H1 (cell line): Measurements from ENCODE around the gene C6orf52. TPM values are rescaled to one million over a fixed set of nuclear protein-coding genes. Genes with fewer than 3 reads are reported as not detected.

Experiments used
- CTCF ChIA-PET: fragments of 300-600 bp; sonication (Branson Sonifier 250); formaldehyde crosslinking; loops from one replicate; lab custom pipeline; 2021; ENCODE audit not compliant: partially characterized antibody; lab: Charles Lee
- POLR2A ChIA-PET: fragments of 300-600 bp; sonication (Branson Sonifier 250); formaldehyde crosslinking; loops from one replicate; lab custom pipeline; 2021; ENCODE audit warnings: inconsistent platforms; ENCODE audit not compliant: partially characterized antibody; lab: Charles Lee
- DNase-seq, 2 experiments: peaks; one replicate each; pipeline versions ENCODE4 v3.0.0 to v3.0.0-alpha.2; 2010 to 2022; ENCODE audit warnings: low spot score in 2 of 2, low read depth in 1 of 2, mixed read lengths in 1 of 2
- FAIRE-seq: peaks from 2 replicates; lab custom pipeline; 2011; peaks lifted over from hg19 to GRCh38; lab: Jason Lieb, UNC
- H2AFZ ChIP-seq: 2 replicates; pipeline ENCODE4 v1.8.1; 2012; ENCODE audit warnings: low read length, inconsistent platforms
- H2AK5ac ChIP-seq: 2 replicates; pipeline ENCODE4 v1.6.1; 2013; ENCODE audit warnings: low read depth, low read length
- H2BK120ac ChIP-seq: replicated peaks from 2 replicates; pipeline ENCODE3; 2013; ENCODE audit warnings: low read depth, low read length, inconsistent platforms
- H2BK12ac ChIP-seq: 2 replicates; pipeline ENCODE4 v1.6.1; 2013; ENCODE audit warnings: low read depth, low read length
- H2BK15ac ChIP-seq: 2 replicates; pipeline ENCODE4 v1.6.1; 2013; ENCODE audit warnings: low read length
- H2BK20ac ChIP-seq: 2 replicates; pipeline ENCODE4 v1.6.1; 2013; ENCODE audit warnings: low read length
- H2BK5ac ChIP-seq: 2 replicates; pipeline ENCODE4 v1.6.1; 2013; ENCODE audit warnings: low read depth, low read length
- H3K14ac ChIP-seq: 2 replicates; pipeline ENCODE4 v1.6.1; 2013; ENCODE audit warnings: inconsistent platforms; ENCODE audit not compliant: insufficient read length
- H3K18ac ChIP-seq: 2 replicates; pipeline ENCODE4 v1.6.1; 2013; ENCODE audit warnings: low read length; ENCODE audit errors: extremely low read depth
- H3K23ac ChIP-seq: 2 replicates; pipeline ENCODE4 v1.6.1; 2013; ENCODE audit warnings: inconsistent platforms; ENCODE audit not compliant: insufficient read length
- H3K23me2 ChIP-seq: 2 replicates; pipeline ENCODE4 v1.6.1; 2013; ENCODE audit warnings: low read depth, low read length
- H3K27ac ChIP-seq: 2 replicates; pipeline ENCODE4 v1.6.1; 2011; ENCODE audit warnings: low read depth, low read length, inconsistent platforms
- H3K27me3 ChIP-seq, 4 experiments: replicated peaks in 1 of 4; 1 replicate in 1 of 4; 2 replicates in 3 of 4; pipeline versions ENCODE4 v1.6.1 to v1.8.1; 2011 to 2013; ENCODE audit warnings: low read length in 3 of 4, mild to moderate bottlenecking in 3 of 4, inconsistent platforms in 2 of 4, mixed read lengths in 2 of 4, moderate library complexity in 1 of 4; ENCODE audit not compliant: control insufficient read depth in 3 of 4, insufficient read depth in 3 of 4; ENCODE audit errors: extremely low read depth in 1 of 4
- H3K36me3 ChIP-seq, 4 experiments: 2 replicates each; pipeline versions ENCODE4 v1.6.1 to v1.8.1; 2011 to 2013; ENCODE audit warnings: mild to moderate bottlenecking in 4 of 4, low read length in 3 of 4, moderate library complexity in 2 of 4, control low read depth in 1 of 4, inconsistent platforms in 1 of 4; ENCODE audit not compliant: insufficient read depth in 4 of 4, control insufficient read depth in 2 of 4
- H3K4ac ChIP-seq: replicated peaks from 2 replicates; pipeline ENCODE3; 2013; ENCODE audit warnings: low read length, low read depth, mixed read lengths, inconsistent platforms; ENCODE audit not compliant: insufficient read length
- H3K4me1 ChIP-seq, 4 experiments: replicated peaks in 1 of 4; 1 replicate in 1 of 4; 2 replicates in 3 of 4; pipeline versions ENCODE4 v1.6.1 to v1.8.1; 2011 to 2013; ENCODE audit warnings: low read length in 3 of 4, inconsistent platforms in 2 of 4, mixed read lengths in 1 of 4; ENCODE audit not compliant: insufficient read depth in 4 of 4, control insufficient read depth in 3 of 4
- H3K4me2 ChIP-seq, 2 experiments: 2 replicates each; pipeline versions ENCODE4 v1.6.1 to v1.8.1; 2011 to 2013; ENCODE audit warnings: low read depth in 2 of 2, low read length in 2 of 2, control low read depth in 1 of 2, inconsistent platforms in 1 of 2, mild to moderate bottlenecking in 1 of 2; ENCODE audit not compliant: insufficient read depth in 1 of 2
- H3K4me3 ChIP-seq, 4 experiments: fragments of 200-600, 300-600 bp in 1 of 4; sonication (generic), shearing (Covaris generic), sonication (Bioruptor Twin) in 1 of 4; 2 replicates each; pipeline versions ENCODE4 v1.5.1 to v1.8.1; 2011 to 2016; ENCODE audit warnings: low read length in 4 of 4, low read depth in 3 of 4, control low read depth in 2 of 4, inconsistent platforms in 2 of 4, mild to moderate bottlenecking in 2 of 4, mixed read lengths in 1 of 4, moderate library complexity in 1 of 4; ENCODE audit not compliant: insufficient read depth in 2 of 4; ENCODE audit errors: extremely low read depth in 1 of 4
- H3K56ac ChIP-seq: replicated peaks from 2 replicates; pipeline ENCODE3; 2013; ENCODE audit warnings: low read depth, mild to moderate bottlenecking, mixed read lengths, low read length, inconsistent platforms; ENCODE audit not compliant: insufficient read length
- H3K79me1 ChIP-seq: 2 replicates; pipeline ENCODE4 v1.6.1; 2013; ENCODE audit warnings: low read depth, low read length, control low read depth
- H3K79me2 ChIP-seq, 2 experiments: 2 replicates each; pipeline versions ENCODE4 v1.6.1 to v1.8.1; 2012 to 2013; ENCODE audit warnings: low read length in 2 of 2, mild to moderate bottlenecking in 2 of 2, inconsistent platforms in 1 of 2; ENCODE audit not compliant: insufficient read depth in 2 of 2, control insufficient read depth in 1 of 2
- H3K9ac ChIP-seq, 4 experiments: replicated peaks in 1 of 4; 1 replicate in 1 of 4; 2 replicates in 3 of 4; pipeline versions ENCODE4 v1.6.1 to v1.8.1; 2011 to 2013; ENCODE audit warnings: low read depth in 3 of 4, low read length in 3 of 4, control low read depth in 2 of 4, mild to moderate bottlenecking in 2 of 4, moderate library complexity in 2 of 4, inconsistent platforms in 1 of 4; ENCODE audit errors: extremely low read depth in 1 of 4
- H3K9me3 ChIP-seq, 2 experiments: 2 replicates each; pipeline versions ENCODE4 v1.6.1 to v1.8.1; 2012 to 2013; ENCODE audit warnings: mild to moderate bottlenecking in 2 of 2, moderate library complexity in 2 of 2, control low read depth in 1 of 2, inconsistent platforms in 1 of 2, low read depth in 1 of 2, low read length in 1 of 2, mixed read lengths in 1 of 2; ENCODE audit not compliant: insufficient read depth in 2 of 2
- H4K20me1 ChIP-seq, 2 experiments: replicated peaks in 1 of 2; 2 replicates each; pipeline versions ENCODE3 to v1.8.1; 2011 to 2013; ENCODE audit warnings: inconsistent platforms in 2 of 2, low read length in 2 of 2, mild to moderate bottlenecking in 1 of 2; ENCODE audit not compliant: insufficient read depth in 2 of 2, control insufficient read depth in 1 of 2
- H4K5ac ChIP-seq: 2 replicates; pipeline ENCODE4 v1.6.1; 2013; ENCODE audit warnings: low read length, low read depth, mixed read lengths, inconsistent platforms; ENCODE audit not compliant: insufficient read length
- H4K8ac ChIP-seq: 2 replicates; pipeline ENCODE4 v1.8.0; 2013; ENCODE audit warnings: mild to moderate bottlenecking, moderate library complexity, low read length, inconsistent platforms; ENCODE audit not compliant: insufficient read depth; ENCODE audit errors: extremely low read depth
- H4K91ac ChIP-seq: replicated peaks from 2 replicates; pipeline ENCODE3; 2013; ENCODE audit warnings: low read length, mixed read lengths, inconsistent platforms; ENCODE audit not compliant: insufficient read length
- FOSL1 ChIP-seq: IDR thresholded peaks from 2 replicates; pipeline ENCODE4 v1.6.1; 2011; ENCODE audit warnings: mild to moderate bottlenecking, low read depth, low read length, moderate library complexity; ENCODE audit not compliant: insufficient read depth
- GABPA ChIP-seq: IDR thresholded peaks from 2 replicates; pipeline ENCODE4 v1.6.1; 2011; ENCODE audit warnings: mild to moderate bottlenecking, low read length, moderate library complexity, borderline replicate concordance; ENCODE audit not compliant: insufficient read depth
- PHF8 ChIP-seq: fragments of 200-600 bp; sonication (generic); conservative IDR thresholded peaks from 2 replicates; pipeline ENCODE4 v1.7.1; 2012; ENCODE audit warnings: low read depth, mild to moderate bottlenecking, inconsistent platforms, low read length, moderate library complexity
- POLR2AphosphoS5 ChIP-seq: IDR thresholded peaks from 2 replicates; pipeline ENCODE4 v1.6.1; 2011; ENCODE audit warnings: low read depth, low read length
- RFX5 ChIP-seq: IDR thresholded peaks from 2 replicates; pipeline ENCODE4 v1.6.1; 2011; ENCODE audit warnings: low read depth, low read length, improper control_type of control experiment, borderline replicate concordance
- TBP ChIP-seq: IDR thresholded peaks from 2 replicates; pipeline ENCODE4 v1.6.1; 2011; ENCODE audit warnings: low read depth, low read length, improper control_type of control experiment
- WGBS, 2 experiments: shearing (Covaris generic) in 1 of 2; methylation state at CpG; one replicate each; pipeline versions ENCODE4 v1.1.6 to v1.1.7; 2013 to 2015; ENCODE audit warnings: low lambda C conversion rate in 2 of 2, mixed read lengths in 2 of 2, inconsistent platforms in 1 of 2, low coverage in 1 of 2, missing lambda C conversion rate in 1 of 2; ENCODE audit not compliant: insufficient replicate concordance in 2 of 2, insufficient coverage in 1 of 2, insufficient read length in 1 of 2; ENCODE audit errors: extremely low coverage in 1 of 2, missing lambda C conversion rate in 1 of 2; 5-methylcytosine and 5-hydroxymethylcytosine counted together
- polyA plus RNA-seq, 7 experiments: library from polyadenylated mRNA; depleted of rRNA in 3 of 7; stranded (reverse) in 5 of 7; unstranded in 2 of 7; fragments of >200 nt in 5 of 7; fragments of 200-250 nt in 2 of 7; gene quantifications; 1 replicate in 5 of 7; 2 replicates in 1 of 7; 4 replicates in 1 of 7; pipeline versions ENCODE4 v1.2.1 to v1.2.3, GENCODE V29; 2011 to 2013; ENCODE audit warnings: missing spikeins in 2 of 7, mixed read lengths in 2 of 7
- total RNA-seq: library from RNA; stranded (reverse); fragmentation: NEBNext Ultra II Directional; extraction: Animal tissue kit (Norgen Biotek cat#: 25700); gene quantifications from 2 replicates; pipeline ENCODE4 v1.2.1, GENCODE V29; 2021

Gene C6orf52
- total and polyA plus RNA-seq, 2 of the 8 experiments (the other 6 are each of a cell fraction or from before 2014, with no cell fraction given), result 1.5 to 3.1 TPM

DNA sequence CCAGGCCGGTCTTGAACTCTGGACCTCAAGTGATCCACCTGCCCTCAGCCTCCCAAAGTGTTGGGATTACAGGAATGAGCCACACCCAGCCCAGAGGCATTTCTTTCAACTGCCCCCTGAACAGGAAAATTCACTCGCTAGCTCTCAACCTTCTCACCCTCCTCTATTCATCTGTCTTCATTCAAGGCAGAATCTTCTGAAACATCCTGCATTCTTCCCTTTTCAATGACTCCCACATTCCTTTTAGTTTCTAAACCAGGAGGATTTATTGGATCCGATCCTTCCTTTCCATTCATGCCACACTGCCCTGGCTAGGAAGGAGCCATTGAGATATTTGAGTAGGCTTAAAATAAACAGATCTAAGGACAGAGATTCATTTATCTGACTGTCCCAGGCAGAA is 52.9 kb downstream of the C6orf52 start:
- H4K8ac ChIP-seq, result no peak overlapping the region
- H3K79me1 ChIP-seq, result no peaks in the 10 kb centered on the region
- no peak overlapping the region for H2BK20ac ChIP-seq
- no peaks in the 10 kb centered on the region for H3K36me3 ChIP-seq
- H4K91ac ChIP-seq, result no peak overlapping the region
- H4K5ac ChIP-seq, result no peak overlapping the region
- no peak overlapping the region for H2AFZ ChIP-seq
- H3K27ac ChIP-seq, result no peak overlapping the region
- no peaks in the 10 kb centered on the region for H3K79me2 ChIP-seq
- H2BK15ac ChIP-seq, result no peak overlapping the region
- no peak overlapping the region for H3K23ac ChIP-seq
- H4K20me1 ChIP-seq, result no peaks in the 10 kb centered on the region
- POLR2A ChIA-PET, result interaction anchor here (0.6 to 1.0 kb wide), 3 partner anchors 25 to 131 kb away, joined by 3 to 5 read pairs (median 3); no protein-coding TSS in a partner anchor
- no peaks in the 10 kb centered on the region for H3K23me2 ChIP-seq
- no peak for TF ChIP-seq FOSL1
- no peak for TF ChIP-seq GABPA
- TF ChIP-seq TBP, result no peak
- TF ChIP-seq POLR2AphosphoS5, result no peak
- TF ChIP-seq RFX5, result no peak
- no peak for TF ChIP-seq PHF8
- TF ChIP-seq, all 59 proteins: peak for 0
- Histone ChIP-seq H2AK5ac (no peak overlapping the region), H3K9ac (no peak overlapping the region), H3K14ac (no peak overlapping the region), H3K18ac (no peak overlapping the region), H2BK120ac (no peak overlapping the region), H2BK5ac (no peak overlapping the region), H3K4me3 (no peak overlapping the region), H3K4me1 (no peaks in the 10 kb centered on the region), H3K4ac (no peak overlapping the region), H3K27me3 (no peaks in the 10 kb centered on the region; a peak in 1 of 7 replicates), H3K56ac (no peak overlapping the region), H3K4me2 (no peak overlapping the region), H2BK12ac (no peak overlapping the region), H3K9me3 (peaks cover 0 to 7% of the 10 kb centered on the region in 2 experiments; a peak in 2 of 4 replicates)
- CTCF ChIA-PET, result interaction anchor here (1.5 kb wide), 1 partner anchor 10 kb away, joined by 3 read pairs; no protein-coding TSS in a partner anchor
- FAIRE-seq (no peak), DNase-seq (no peak)
- 90% methylated on average over 3 of the region's 3 CpGs; no CpG with 5 or more reads in 1 of the 2 experiments for WGBS, 2 experiments
